K562 (cell line): Measurements from ENCODE around the gene PPARD. TPM values are rescaled to one million over a fixed set of nuclear protein-coding genes. Genes with fewer than 3 reads are reported as not detected.
A peak's percentile ranks its signal among the peaks of the same experiment; 100 is the strongest.

Experiments used
- ATAC-seq: fragments of 200-7000 bp; cut with Tn5 transposase; 3 replicates; pipeline ENCODE4 v1.9.1; 2020; ENCODE audit warnings: moderate library complexity
- BruUV-seq: library from RNA; stranded (reverse); fragments of 400-500 nt; replicated peaks from 2 replicates; lab custom pipeline; 2021; lab: Mats Ljungman, UMichigan
- CTCF ChIA-PET: fragments of 300-600 bp; formaldehyde crosslinking; extraction: SDS; loops from one replicate; lab custom pipeline; 2021; ENCODE audit warnings: low intra/inter-chr PET ratio; lab: Yijun Ruan, JAX
- POLR2A ChIA-PET: fragments of 300-600, 350-650 bp; sonication (Branson Sonifier 250); formaldehyde crosslinking; extraction: SDS; loops from one replicate; lab custom pipeline; 2021; ENCODE audit warnings: antibody characterized with exemption, inconsistent platforms; lab: Yijun Ruan, JAX
- DNase-seq, 4 experiments: peaks; one replicate each; pipeline versions ENCODE4 v3.0.0 to v3.0.0-alpha.2; 2011 to 2018; ENCODE audit warnings: low spot score in 3 of 4, mixed read lengths in 3 of 4; ENCODE audit errors: extremely low read depth in 1 of 4
- FAIRE-seq: peaks from 2 replicates; lab custom pipeline; 2011; peaks lifted over from hg19 to GRCh38; lab: Jason Lieb, UNC
- H2AFZ ChIP-seq: 2 replicates; pipeline ENCODE4 v1.6.0; 2011; ENCODE audit warnings: low read depth, low read length, control low read depth, inconsistent platforms
- H3K27ac ChIP-seq: fragments of 200-600 bp; 3 replicates; pipeline ENCODE4 v1.8.0; 2011; ENCODE audit warnings: low read depth, mild to moderate bottlenecking, control low read depth, inconsistent platforms, low read length, moderate library complexity, mixed read lengths; ENCODE audit errors: extremely low read depth
- H3K27me3 ChIP-seq, 2 experiments: fragments of 300-600 bp in 1 of 2; 2 replicates in 1 of 2; 3 replicates in 1 of 2; pipeline versions ENCODE4 v1.6.0 to v1.8.0; 2011; ENCODE audit warnings: inconsistent platforms in 2 of 2, low read length in 2 of 2, mild to moderate bottlenecking in 1 of 2, mixed read lengths in 1 of 2, moderate library complexity in 1 of 2; ENCODE audit not compliant: control insufficient read depth in 2 of 2, insufficient read depth in 2 of 2
- H3K36me3 ChIP-seq: fragments of 300-600 bp; 3 replicates; pipeline ENCODE4 v1.8.0; 2011; ENCODE audit warnings: mild to moderate bottlenecking, low read length, inconsistent platforms; ENCODE audit not compliant: control insufficient read depth, insufficient read depth
- H3K4me1 ChIP-seq, 2 experiments: fragments of 200-600 bp in 1 of 2; replicated peaks in 1 of 2; 2 replicates in 1 of 2; 3 replicates in 1 of 2; pipeline versions ENCODE4 v1.5.1 to v1.8.0; 2011; ENCODE audit warnings: inconsistent platforms in 2 of 2, low read length in 2 of 2, mild to moderate bottlenecking in 1 of 2, mixed read lengths in 1 of 2, moderate library complexity in 1 of 2; ENCODE audit not compliant: control insufficient read depth in 2 of 2, insufficient read depth in 2 of 2
- H3K4me2 ChIP-seq: 2 replicates; pipeline ENCODE4 v1.6.1; 2011; ENCODE audit warnings: low read length, control low read depth, inconsistent platforms, mixed read lengths; ENCODE audit not compliant: insufficient read depth
- H3K4me3 ChIP-seq: fragments of 200-600 bp; sonication (generic), shearing (Covaris generic); 2 replicates; pipeline ENCODE4 v1.5.1; 2016; ENCODE audit warnings: control low read depth, inconsistent platforms
- H3K79me2 ChIP-seq: fragments of 200-600 bp; 3 replicates; pipeline ENCODE4 v1.8.0; 2011; ENCODE audit warnings: low read length, inconsistent platforms; ENCODE audit not compliant: control insufficient read depth, insufficient read depth
- H3K9ac ChIP-seq, 2 experiments: 2 replicates each; pipeline versions ENCODE4 v1.6.0 to v1.6.1; 2011; ENCODE audit warnings: low read depth in 2 of 2, low read length in 2 of 2, control low read depth in 1 of 2, inconsistent platforms in 1 of 2, mild to moderate bottlenecking in 1 of 2, mixed read lengths in 1 of 2; ENCODE audit not compliant: insufficient read depth in 1 of 2
- H3K9me1 ChIP-seq: one replicate; pipeline ENCODE4 v1.6.0; 2011; ENCODE audit warnings: inconsistent platforms, mild to moderate bottlenecking, low read length, moderate library complexity; ENCODE audit not compliant: control insufficient read depth, insufficient read depth
- H3K9me3 ChIP-seq: replicated peaks from 2 replicates; pipeline ENCODE4 v1.5.1; 2011; ENCODE audit warnings: low read depth, low read length, inconsistent platforms; ENCODE audit not compliant: control insufficient read depth, insufficient read depth
- H4K20me1 ChIP-seq: replicated peaks from 2 replicates; pipeline ENCODE4 v1.6.1; 2011; ENCODE audit warnings: low read length, inconsistent platforms, mixed read lengths; ENCODE audit not compliant: control insufficient read depth, insufficient read depth
- CBX3 ChIP-seq, 2 experiments: IDR thresholded peaks; 1 replicate in 1 of 2; 2 replicates in 1 of 2; pipeline ENCODE4 v1.6.1; 2012; ENCODE audit warnings: inconsistent platforms in 2 of 2, low read length in 2 of 2, borderline replicate concordance in 1 of 2, control low read depth in 1 of 2
- CBX5 ChIP-seq: IDR thresholded peaks from 2 replicates; pipeline ENCODE4 v1.6.1; 2014; ENCODE audit warnings: low read depth, borderline replicate concordance
- CSDE1 ChIP-seq, 2 experiments: fragments of 450-650 bp; IDR thresholded peaks; 2 replicates each; pipeline ENCODE4 v1.6.1; 2016; ENCODE audit warnings: mild to moderate bottlenecking in 1 of 2
- HDGF ChIP-seq: fragments of 450-650 bp; IDR thresholded peaks from 2 replicates; pipeline ENCODE4 v1.6.1; 2016
- JUN ChIP-seq, 2 experiments: sonication (generic) in 1 of 2; formaldehyde crosslinking in 1 of 2; IDR thresholded peaks; 2 replicates each; pipeline versions ENCODE4 v1.6.1 to v1.8.0; 2012 to 2022; ENCODE audit warnings: borderline replicate concordance in 2 of 2, mild to moderate bottlenecking in 2 of 2, improper control_type of control experiment in 1 of 2, low read depth in 1 of 2, low read length in 1 of 2, missing genetic modification reagents in 1 of 2
- KLF10 ChIP-seq: fragments of 250-450 bp; sonication (Bioruptor Pico); IDR thresholded peaks from 2 replicates; pipeline ENCODE4 v1.6.1; 2021; ENCODE audit warnings: matching md5 sums
- NFE2L1 ChIP-seq: fragments of 450-650 bp; IDR thresholded peaks from 2 replicates; pipeline ENCODE4 v1.6.1; 2016; ENCODE audit warnings: missing genetic modification characterization, low read depth, mild to moderate bottlenecking, missing compliant biosample characterization, moderate library complexity, borderline replicate concordance
- NR1H2 ChIP-seq: sonication (generic); formaldehyde crosslinking; IDR thresholded peaks from 2 replicates; pipeline ENCODE4 v1.4.0; 2020; ENCODE audit warnings: mild to moderate bottlenecking, missing genetic modification reagents
- TAF1 ChIP-seq: IDR thresholded peaks from 2 replicates; pipeline ENCODE4 v1.6.1; 2011; ENCODE audit warnings: mild to moderate bottlenecking, low read length, moderate library complexity; ENCODE audit not compliant: insufficient read depth, control insufficient read depth, severe bottlenecking; ENCODE audit errors: extremely low read depth
- ZNF134 ChIP-seq: fragments of 250-450 bp; sonication (Bioruptor Pico); conservative IDR thresholded peaks from 2 replicates; pipeline ENCODE4 v1.4.0; 2020
- ZNF324 ChIP-seq: fragments of 250-450 bp; sonication (Bioruptor Pico); IDR thresholded peaks from 2 replicates; pipeline ENCODE4 v1.4.0; 2020; ENCODE audit warnings: mild to moderate bottlenecking
- WGBS: fragments of 100-300 bp; shearing (Covaris generic); methylation state at CpG from one replicate; pipeline ENCODE4 v1.1.6; 2016; ENCODE audit warnings: low coverage, mixed read lengths; ENCODE audit not compliant: insufficient coverage; ENCODE audit errors: missing lambda C conversion rate; 5-methylcytosine and 5-hydroxymethylcytosine counted together
- in situ Hi-C: fragments of 300-500 bp; cut with MboI; formaldehyde crosslinking; loops from 4 replicates; pipeline ENCODE4 v1.15.0; 2018; ENCODE audit warnings: inconsistent platforms, mixed read lengths
- intact Hi-C: fragments of 100-400 bp; cut with micrococcal nuclease; formaldehyde crosslinking; loops from 2 replicates; pipeline ENCODE4 v1.14.2; 2022
- polyA plus RNA-seq, 8 experiments: library from polyadenylated mRNA; depleted of rRNA in 4 of 8; stranded (reverse) in 5 of 8; unstranded in 3 of 8; fragments of >200 nt; fragmentation: Nextera tagmentation in 2 of 8; fragmentation: Illumina TruSeq in 1 of 8; extraction: Ambion mirVana in 2 of 8; extraction: Trizol in 1 of 8; gene quantifications; 2 replicates each; pipeline versions ENCODE4 v1.2.1 to v1.2.3, GENCODE V29; 2011 to 2014; ENCODE audit warnings: inconsistent platforms in 1 of 8, missing spikeins in 1 of 8
- total RNA-seq, 7 experiments: library from RNA; depleted of rRNA in 6 of 7; stranded (reverse); fragments of >200 nt in 6 of 7; fragmentation: Illumina TruSeq in 2 of 7; extraction: Trizol in 2 of 7; gene quantifications; 2 replicates each; pipeline versions ENCODE4 v1.2.1 to v1.2.3, GENCODE V29; 2011 to 2021; ENCODE audit warnings: low replicate concordance in 1 of 7
- TF ChIP-seq, protein P1 (sequence below): fragments of 250-450 bp; sonication (Bioruptor Pico); IDR thresholded peaks from 2 replicates; pipeline ENCODE4 v1.4.0; 2020; ENCODE audit warnings: mild to moderate bottlenecking, moderate library complexity, borderline replicate concordance

PPARD gene
- total and polyA plus RNA-seq, 9 of the 15 experiments (the other 6 are each of a cell fraction or from before 2014, with no cell fraction given) = 0.14 to 13.2 (median 3.8) TPM

DNA sequence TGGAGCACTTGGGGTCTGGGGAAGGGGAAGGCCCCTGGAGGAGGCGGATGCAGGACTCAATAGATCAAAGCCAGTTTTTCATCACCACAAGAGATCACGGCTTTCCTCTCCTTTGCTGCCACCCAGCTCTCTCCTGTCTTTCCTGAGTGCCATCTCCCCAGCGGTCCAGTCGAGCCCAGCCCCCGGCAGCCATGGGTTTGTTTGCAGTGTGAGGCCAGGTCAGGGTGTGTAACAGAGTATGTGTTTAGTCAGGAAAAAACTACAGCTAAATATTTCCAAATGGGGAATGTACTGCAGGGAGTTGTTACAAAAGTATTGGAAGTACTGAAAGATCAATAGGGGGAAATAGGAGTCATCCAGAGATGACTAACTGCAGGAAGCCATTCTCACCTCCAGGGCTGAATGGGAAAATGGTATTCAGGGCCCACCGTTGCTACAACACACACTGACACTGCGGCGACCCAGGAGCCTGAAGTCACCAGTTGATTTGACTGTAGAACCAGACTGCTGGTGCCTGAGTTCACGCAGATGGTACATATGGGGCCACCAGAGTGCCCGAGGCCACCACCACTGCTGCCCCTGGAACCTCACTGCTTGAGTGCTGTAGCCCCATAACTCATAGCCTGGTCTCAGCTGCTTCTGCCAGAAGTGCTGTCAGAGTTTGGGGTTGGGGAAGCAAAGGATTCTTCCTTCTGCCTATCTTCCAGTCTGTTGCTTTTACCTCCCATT lies 86.2 kb downstream of the PPARD start:
- H2AFZ ChIP-seq = no peak overlapping the region
- H3K4me2 ChIP-seq = no peak overlapping the region
- peaks cover 0 to 3% of the 10 kb centered on the region in 2 experiments; a peak in 1 of 5 replicates for H3K27me3 ChIP-seq
- H3K27ac ChIP-seq = no peak overlapping the region
- H3K4me1 ChIP-seq = peaks cover 0 to 11% of the 10 kb centered on the region in 2 experiments; a peak in 2 of 5 replicates
- H3K79me2 ChIP-seq = no peaks in the 10 kb centered on the region
- no peak overlapping the region for H3K4me3 ChIP-seq
- TF ChIP-seq ZNF324 (CRISPR knock-in tag) = no peak
- peaks cover 5% of the 10 kb centered on the region; the same call in 1 of the 3 replicates for H3K36me3 ChIP-seq
- intact Hi-C loops (no loop called here), in situ Hi-C loops (no loop called here)
- BruUV-seq = no TSS peak
- ATAC-seq (no peak), FAIRE-seq (no peak), DNase-seq (no peak)
- H3K9me1 ChIP-seq = no peaks in the 10 kb centered on the region
- ChIA-PET CTCF (no interaction called here), POLR2A (interaction anchor here (0.7 to 1.0 kb wide), 3 partner anchors 9 to 852 kb away, joined by 3 to 6 read pairs (median 3); no protein-coding TSS in a partner anchor)
- 25% methylated on average over 10 of the region's 10 CpGs for WGBS
- H3K9ac ChIP-seq = no peak overlapping the region
- H3K9me3 ChIP-seq = peaks cover 16% of the 10 kb centered on the region; the same call in 1 of the 2 replicates
- H4K20me1 ChIP-seq = no peaks in the 10 kb centered on the region

DNA sequence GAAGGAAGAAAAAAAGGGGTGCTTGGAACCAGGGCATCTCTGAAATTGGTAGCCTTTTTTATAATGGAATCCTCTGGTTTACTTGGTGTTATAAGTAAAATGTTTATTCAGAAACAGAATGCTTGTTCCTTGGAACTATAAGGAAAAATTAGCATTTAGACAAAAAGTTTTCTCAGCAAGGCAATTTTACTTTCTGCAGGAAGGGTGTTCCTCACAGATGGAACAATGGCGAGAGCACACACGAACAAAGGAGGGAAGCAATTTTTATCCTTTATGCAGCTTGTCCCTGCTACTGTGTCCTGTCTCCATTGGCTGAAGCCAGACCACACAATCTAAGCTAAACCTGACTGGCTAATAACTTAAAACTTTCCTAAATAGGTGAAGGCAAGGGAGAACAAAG lies 87.1 kb downstream of the PPARD start:
- ATAC-seq (no peak), DNase-seq (no peak), FAIRE-seq (no peak)
- 10% methylated on average over 2 of the region's 2 CpGs for WGBS
- no TSS peak for BruUV-seq
- in situ Hi-C loops = no loop called here
- no peak overlapping the region for H3K27ac ChIP-seq
- H3K36me3 ChIP-seq = peaks cover 3% of the 10 kb centered on the region; the same call in 1 of the 3 replicates
- no peak overlapping the region for H3K9ac ChIP-seq
- H4K20me1 ChIP-seq = no peaks in the 10 kb centered on the region
- H3K4me1 ChIP-seq = peaks cover 0 to 11% of the 10 kb centered on the region in 2 experiments; a peak in 2 of 5 replicates
- peaks cover 16% of the 10 kb centered on the region; the same call in 1 of the 2 replicates for H3K9me3 ChIP-seq
- no peak overlapping the region for H2AFZ ChIP-seq
- H3K79me2 ChIP-seq = no peaks in the 10 kb centered on the region
- H3K4me2 ChIP-seq = no peak overlapping the region
- no peak overlapping the region for H3K4me3 ChIP-seq
- no peaks in the 10 kb centered on the region for H3K9me1 ChIP-seq
- ChIA-PET CTCF (no interaction called here), POLR2A (interaction anchor here (1.0 kb wide), 1 partner anchor 14 kb away, joined by 3 read pairs; no protein-coding TSS in a partner anchor)
- intact Hi-C loops = no loop called here
- H3K27me3 ChIP-seq = peaks cover 0 to 3% of the 10 kb centered on the region in 2 experiments; a peak in 1 of 5 replicates
- TF ChIP-seq ZNF134 (CRISPR knock-in tag) = peak; percentile 86
- TF ChIP-seq NFE2L1 = no peak
- TF ChIP-seq CBX5 = peak; percentile 96
- TF ChIP-seq JUN (IDR thresholded peaks at IDR 0.05; ENCODE audit: borderline replicate concordance, low read depth, low read length) = 0 out of 2 replicates have a peak, but pooled peaks have one; percentile 14
- no peak for TF ChIP-seq JUN (CRISPR knock-in tag; IDR thresholded peaks at IDR 0.05; ENCODE audit: borderline replicate concordance)
- TF ChIP-seq HDGF = no peak
- no peak for TF ChIP-seq TAF1
- TF ChIP-seq, protein P1, sequence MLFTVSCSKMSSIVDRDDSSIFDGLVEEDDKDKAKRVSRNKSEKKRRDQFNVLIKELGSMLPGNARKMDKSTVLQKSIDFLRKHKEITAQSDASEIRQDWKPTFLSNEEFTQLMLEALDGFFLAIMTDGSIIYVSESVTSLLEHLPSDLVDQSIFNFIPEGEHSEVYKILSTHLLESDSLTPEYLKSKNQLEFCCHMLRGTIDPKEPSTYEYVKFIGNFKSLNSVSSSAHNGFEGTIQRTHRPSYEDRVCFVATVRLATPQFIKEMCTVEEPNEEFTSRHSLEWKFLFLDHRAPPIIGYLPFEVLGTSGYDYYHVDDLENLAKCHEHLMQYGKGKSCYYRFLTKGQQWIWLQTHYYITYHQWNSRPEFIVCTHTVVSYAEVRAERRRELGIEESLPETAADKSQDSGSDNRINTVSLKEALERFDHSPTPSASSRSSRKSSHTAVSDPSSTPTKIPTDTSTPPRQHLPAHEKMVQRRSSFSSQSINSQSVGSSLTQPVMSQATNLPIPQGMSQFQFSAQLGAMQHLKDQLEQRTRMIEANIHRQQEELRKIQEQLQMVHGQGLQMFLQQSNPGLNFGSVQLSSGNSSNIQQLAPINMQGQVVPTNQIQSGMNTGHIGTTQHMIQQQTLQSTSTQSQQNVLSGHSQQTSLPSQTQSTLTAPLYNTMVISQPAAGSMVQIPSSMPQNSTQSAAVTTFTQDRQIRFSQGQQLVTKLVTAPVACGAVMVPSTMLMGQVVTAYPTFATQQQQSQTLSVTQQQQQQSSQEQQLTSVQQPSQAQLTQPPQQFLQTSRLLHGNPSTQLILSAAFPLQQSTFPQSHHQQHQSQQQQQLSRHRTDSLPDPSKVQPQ (CRISPR knock-in tag) = no peak
- no peak for TF ChIP-seq KLF10
- peak in 1 of 2 experiments; percentile 98; a peak in 2 of 3 replicates for TF ChIP-seq CBX3 (IDR thresholded peaks at IDR 0.05; ENCODE audit: borderline replicate concordance in 1 of 2, low read length in 2 of 2)
- no peak for TF ChIP-seq NR1H2 (CRISPR knock-in tag)
- TF ChIP-seq CSDE1 (IDR thresholded peaks at IDR 0.05) = no peak
